ENCODE results near the gene SWT1. TPM values are rescaled to one million over a fixed set of nuclear protein-coding genes. Genes with fewer than 3 reads are reported as not detected.
"Not testable (repeated sequence)": the region's sequence is repeated elsewhere in the genome, so short reads cannot be mapped to it uniquely, and the experiment has no call there.

SWT1 gene
- polyA plus RNA-seq, 3 donors, result 8.5 to 10.2 (median 9.6) TPM

DNA sequence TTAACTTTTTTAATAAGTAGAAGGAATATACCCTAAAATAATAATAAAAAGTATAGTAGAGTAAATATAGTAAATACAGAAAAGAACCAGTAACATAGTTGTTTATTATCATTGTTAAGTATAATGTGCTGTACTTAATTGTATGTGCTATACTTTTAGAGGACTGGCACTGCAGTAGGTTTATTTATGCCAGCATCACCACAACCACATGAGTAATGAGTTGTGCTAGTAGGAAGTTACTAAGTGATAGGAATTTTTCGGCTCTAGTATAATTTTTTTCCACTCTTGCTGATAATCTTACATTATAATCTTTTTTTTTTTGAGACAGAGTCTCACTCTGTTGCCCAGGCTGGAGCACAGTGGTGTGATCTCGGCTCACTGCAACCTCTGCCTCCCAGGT, 88.5 kb downstream of the SWT1 start:
- DNase-seq, result no peak

DNA sequence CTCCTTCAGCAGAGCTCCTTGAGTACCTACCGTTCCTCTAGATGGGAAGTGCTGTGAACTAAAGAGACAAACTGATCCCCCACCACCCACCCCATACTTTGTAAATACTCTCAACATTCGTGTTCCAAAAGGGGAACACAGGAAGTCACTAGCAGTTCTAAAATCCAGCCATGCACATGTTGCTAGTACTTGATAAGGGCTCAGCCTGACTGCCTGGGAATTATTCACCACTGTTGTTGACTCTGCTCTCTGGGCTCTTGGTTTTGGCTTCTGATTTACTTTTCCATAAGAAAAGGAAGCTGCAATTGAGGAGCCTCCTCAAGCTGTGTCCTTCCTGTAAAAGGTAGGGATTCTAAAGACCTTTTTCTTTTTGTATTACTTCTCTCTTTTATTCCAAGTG, 92.6 kb downstream of the SWT1 start:
- DNase-seq, result no peak

- DNase-seq, result no peak
Observed at GRCh38 chr1:185250063-185250462, 93.1 kb downstream of the SWT1 start.

GRCh38 chr1:185251928-185252327, 95.0 kb downstream of the SWT1 start:
- DNase-seq, result not testable (repeated sequence)

- not testable (repeated sequence) for DNase-seq
Observed at GRCh38 chr1:185252404-185252803, 95.4 kb downstream of the SWT1 start.

GRCh38 chr1:185255595-185255994, 98.6 kb downstream of the SWT1 start:
- DNase-seq, result not testable (repeated sequence)

DNA sequence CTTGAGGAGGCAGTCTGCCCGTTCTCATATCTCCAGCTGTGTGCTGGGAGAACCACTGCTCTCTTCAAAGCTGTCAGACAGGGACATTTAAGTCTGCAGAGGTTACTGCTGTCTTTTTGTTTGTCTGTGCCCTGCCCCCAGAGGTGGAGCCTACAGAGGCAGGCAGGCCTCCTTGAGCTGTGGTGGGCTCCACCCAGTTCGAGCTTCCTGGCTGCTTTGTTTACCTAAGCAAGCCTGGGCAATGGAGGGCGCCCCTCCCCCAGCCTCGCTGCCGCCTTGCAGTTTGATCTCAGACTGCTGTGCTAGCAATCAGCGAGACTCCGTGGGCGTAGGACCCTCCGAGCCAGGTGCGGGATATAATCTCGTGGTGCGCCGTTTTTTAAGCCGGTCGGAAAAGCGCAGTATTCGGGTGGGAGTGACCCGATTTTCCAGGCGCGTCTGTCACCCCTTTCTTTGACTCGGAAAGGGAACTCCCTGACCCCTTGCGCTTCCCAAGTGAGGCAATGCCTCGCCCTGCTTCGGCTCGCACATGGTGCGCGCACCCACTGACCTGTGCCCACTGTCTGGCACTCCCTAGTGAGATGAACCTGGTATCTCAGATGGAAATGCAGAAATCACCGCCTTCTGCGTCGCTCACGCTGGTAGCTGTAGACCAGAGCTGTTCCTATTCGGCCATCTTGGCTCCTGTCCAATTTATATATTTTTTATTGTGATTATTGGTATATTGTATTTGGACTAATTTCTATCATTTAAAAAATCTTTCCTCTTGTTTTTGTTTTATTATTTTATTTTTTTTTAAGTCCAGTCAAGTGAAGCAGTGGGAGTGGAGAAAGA, 100.4 kb downstream of the SWT1 start:
- DNase-seq, result not testable (repeated sequence)

DNA sequence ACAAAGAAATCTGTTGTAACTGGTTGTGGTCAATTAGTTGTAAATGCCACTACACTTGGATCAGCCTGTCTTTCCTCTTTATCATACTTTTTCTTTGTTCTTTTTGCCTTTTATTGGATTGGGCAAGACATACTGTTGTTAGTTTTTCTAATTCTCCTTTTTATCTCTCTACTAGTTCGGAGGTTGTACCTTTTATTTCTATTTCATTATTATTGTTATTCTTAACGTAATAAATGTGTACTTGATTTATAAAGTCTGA, 100.9 kb downstream of the SWT1 start:
- DNase-seq, result no peak

GRCh38 chr1:185258676-185259075, 101.7 kb downstream of the SWT1 start:
- no peak for DNase-seq

DNA sequence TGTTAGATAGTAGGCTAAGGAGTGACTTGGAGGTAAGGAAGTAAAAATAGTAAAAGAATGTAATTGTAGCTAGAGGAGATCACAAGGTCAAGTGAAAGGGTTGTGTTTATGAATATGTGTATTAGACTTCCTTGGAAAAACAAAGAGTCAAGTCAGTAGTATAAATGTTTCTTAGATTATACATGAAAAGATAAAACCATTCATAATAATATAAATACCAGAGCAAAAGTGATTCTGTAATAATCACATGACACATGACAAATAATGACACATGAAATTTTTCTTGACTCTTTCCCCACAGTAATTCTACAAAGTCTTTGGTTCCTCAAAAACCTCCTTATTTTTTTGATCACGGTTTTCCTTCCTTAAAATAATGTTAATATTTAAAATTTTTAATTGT, 103.6 kb downstream of the SWT1 start:
- no peak for DNase-seq

GRCh38 chr1:185262151-185262550, 105.2 kb downstream of the SWT1 start:
- no peak for DNase-seq

GRCh38 chr1:185263292-185263691, 106.3 kb downstream of the SWT1 start:
- DNase-seq, result no peak

GRCh38 chr1:185263780-185264179, 106.8 kb downstream of the SWT1 start:
- DNase-seq, result no peak

DNA sequence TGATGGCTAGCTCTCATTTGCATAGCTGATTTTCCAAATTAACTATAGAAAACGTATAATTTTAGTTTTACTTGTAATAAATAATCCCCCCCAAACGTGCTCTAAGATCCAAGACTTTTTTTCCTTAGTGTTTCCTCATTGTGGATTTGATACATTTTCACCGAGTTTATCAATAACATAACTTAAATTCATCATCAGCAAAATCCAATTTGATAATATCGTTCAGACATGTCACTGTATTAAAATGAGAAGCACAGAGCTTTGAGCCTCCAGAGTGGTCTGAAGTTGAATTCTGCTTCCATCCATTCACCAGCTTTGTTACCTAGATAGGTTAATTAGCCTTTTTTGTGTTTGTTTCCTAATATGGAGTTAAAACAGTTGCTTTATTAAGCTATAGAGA, 108.3 kb downstream of the SWT1 start:
- DNase-seq, result no peak

DNA sequence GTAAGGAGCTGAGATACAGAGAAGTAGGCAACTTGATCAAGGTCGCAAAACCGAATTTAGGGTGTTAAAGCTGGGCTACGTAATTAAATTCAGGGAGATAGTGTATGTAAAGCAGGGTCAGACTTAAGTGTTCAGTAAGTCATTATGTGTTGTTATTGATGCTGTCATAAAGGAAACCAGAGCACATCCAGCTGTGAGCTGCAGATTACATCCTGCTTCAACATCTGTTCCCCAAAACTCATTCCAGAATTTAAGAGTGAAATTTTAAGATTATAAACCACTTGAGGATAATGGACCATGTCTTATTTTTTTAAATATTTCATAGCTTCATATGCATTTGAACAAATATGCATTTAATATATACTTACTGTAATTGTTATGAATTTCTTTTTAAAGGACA, 110.3 kb downstream of the SWT1 start:
- DNase-seq, result no peak

GRCh38 chr1:185267701-185268100, 110.7 kb downstream of the SWT1 start:
- DNase-seq, result no peak

- DNase-seq, result no peak
Observed at GRCh38 chr1:185268352-185268751, 111.4 kb downstream of the SWT1 start.

DNA sequence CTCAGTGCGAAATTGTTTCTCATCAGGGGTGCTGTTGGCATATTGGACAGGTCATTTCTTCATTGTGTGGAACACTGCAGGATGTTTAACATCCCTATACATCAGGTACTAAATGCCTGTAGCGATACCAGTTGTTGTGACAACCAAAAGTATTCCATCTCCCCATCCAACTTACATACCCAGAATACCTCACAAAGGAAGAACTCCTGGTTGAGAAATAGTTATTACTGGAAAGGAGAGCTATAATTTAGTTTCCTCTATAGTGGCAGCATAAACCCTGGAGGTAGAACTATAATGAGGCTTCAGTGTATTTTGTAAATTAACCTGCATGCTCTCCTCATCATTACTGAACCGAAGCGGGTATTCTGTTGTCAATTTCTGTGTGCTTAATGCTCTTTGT, 115.0 kb downstream of the SWT1 start:
- no peak for DNase-seq

- DNase-seq, result no peak
Observed at GRCh38 chr1:185279571-185279970, 122.6 kb downstream of the SWT1 start.

- no peak for DNase-seq
Observed at GRCh38 chr1:185280589-185280988, 123.6 kb downstream of the SWT1 start.

DNA sequence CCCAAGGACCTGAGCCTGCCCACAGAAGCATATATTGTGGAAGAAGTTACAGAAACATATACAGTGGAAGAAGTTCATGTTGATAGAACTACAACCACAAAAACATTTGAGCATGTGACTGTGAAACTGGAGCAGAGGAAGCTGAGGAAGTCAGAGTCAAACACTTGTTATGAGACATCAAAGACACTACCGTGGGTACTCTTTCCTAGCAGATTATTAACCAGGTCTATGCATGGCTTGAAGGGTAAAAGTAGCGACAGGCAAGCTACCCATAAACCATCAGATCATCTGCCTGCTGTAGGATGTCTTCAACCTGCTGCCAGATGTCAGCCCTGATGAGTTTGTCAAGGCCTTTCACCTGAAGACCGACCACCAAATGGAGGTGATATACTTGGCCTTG, 124.3 kb downstream of the SWT1 start:
- no peak for DNase-seq

- DNase-seq, result no peak
Observed at GRCh38 chr1:185284116-185284515, 127.1 kb downstream of the SWT1 start.

DNA sequence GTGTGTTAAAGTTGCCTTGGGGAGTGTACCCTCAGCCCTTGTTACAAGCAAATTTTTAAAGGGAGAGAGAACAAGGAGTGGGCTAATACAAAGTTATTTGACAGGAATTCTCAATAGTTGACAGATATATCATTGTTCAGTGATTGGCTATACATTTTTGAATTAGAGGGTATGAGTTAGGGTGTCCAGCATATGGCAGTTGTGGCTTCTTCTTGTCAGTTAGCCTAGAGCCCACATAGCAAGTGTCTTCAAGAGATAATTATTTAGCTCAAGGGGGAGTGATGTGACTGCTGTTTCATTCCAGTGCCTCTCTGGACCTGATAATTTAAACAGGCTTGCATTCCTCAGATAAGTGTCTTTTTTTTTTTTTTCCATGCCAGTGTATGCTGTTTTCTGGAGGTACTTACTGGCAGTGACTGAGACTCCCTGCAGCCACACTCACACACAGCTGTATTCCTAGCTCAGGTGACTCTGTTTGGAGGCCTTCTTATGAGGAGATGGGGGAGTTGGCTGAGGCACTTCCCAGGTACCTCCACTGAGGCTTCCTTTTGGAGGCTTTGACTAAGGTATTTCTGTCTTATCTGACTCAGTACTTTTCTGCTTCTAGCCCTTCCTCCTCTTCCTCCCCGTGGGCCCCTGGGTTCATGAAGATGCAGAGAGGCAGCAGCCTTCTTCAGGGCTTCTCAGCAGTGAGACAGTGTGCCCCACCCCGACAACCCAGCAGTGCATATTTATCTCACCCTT, 127.7 kb downstream of the SWT1 start:
- DNase-seq, result no peak

DNA sequence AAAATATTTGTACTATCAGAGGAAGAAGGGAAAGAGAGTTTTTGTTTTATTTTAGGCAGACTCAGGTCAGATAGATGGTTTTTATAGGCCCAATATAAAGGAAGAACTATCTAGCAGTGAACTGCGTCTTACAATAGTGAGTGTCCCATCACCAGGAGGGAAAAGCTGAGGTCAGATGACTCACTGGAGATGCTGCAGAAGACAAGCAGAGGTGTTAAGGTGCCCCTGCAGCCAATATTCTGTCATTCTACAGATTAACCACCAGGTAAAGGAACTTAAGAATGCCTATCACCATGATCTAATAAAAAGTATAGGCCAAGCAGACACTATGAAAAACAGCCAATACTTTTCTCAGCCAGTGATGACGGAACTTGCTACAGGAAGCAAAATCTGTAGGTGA, 130.5 kb downstream of the SWT1 start:
- no peak for DNase-seq

Data from renal pelvis (tissue), 4 donors.